GM12872 (cell line): Measurements from ENCODE around the gene SLC16A3.

ENCODE experiments used
- TF ChIP-seq, protein P1 (sequence below): IDR thresholded peaks from 3 replicates; pipeline ENCODE4 v1.5.1; 2011; ENCODE audit warnings: low read depth, mild to moderate bottlenecking, low read length, moderate library complexity; ENCODE audit not compliant: insufficient read depth

The SLC16A3 gene

DNA sequence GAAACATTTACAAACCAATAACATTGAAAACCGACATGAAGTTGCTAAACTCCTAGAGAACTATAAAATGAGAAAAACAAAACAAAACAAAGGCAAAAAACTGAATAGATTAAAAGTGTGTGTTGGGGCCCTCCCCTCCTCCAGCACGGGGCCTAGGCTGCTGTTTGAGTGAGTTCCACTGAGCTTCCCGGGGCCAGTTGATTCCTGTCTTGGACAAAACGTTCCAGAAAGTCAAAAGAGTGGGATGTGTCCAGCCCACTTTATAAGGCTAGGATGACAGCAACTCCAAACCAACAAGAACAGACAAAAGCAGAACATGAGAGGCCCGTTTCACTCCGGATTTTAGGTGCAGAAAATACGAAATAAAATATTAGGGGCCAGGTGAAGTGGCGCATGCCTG is 56.3 kb downstream of the SLC16A3 start:
- TF ChIP-seq, protein P1, sequence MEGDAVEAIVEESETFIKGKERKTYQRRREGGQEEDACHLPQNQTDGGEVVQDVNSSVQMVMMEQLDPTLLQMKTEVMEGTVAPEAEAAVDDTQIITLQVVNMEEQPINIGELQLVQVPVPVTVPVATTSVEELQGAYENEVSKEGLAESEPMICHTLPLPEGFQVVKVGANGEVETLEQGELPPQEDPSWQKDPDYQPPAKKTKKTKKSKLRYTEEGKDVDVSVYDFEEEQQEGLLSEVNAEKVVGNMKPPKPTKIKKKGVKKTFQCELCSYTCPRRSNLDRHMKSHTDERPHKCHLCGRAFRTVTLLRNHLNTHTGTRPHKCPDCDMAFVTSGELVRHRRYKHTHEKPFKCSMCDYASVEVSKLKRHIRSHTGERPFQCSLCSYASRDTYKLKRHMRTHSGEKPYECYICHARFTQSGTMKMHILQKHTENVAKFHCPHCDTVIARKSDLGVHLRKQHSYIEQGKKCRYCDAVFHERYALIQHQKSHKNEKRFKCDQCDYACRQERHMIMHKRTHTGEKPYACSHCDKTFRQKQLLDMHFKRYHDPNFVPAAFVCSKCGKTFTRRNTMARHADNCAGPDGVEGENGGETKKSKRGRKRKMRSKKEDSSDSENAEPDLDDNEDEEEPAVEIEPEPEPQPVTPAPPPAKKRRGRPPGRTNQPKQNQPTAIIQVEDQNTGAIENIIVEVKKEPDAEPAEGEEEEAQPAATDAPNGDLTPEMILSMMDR, result no peak

DNA sequence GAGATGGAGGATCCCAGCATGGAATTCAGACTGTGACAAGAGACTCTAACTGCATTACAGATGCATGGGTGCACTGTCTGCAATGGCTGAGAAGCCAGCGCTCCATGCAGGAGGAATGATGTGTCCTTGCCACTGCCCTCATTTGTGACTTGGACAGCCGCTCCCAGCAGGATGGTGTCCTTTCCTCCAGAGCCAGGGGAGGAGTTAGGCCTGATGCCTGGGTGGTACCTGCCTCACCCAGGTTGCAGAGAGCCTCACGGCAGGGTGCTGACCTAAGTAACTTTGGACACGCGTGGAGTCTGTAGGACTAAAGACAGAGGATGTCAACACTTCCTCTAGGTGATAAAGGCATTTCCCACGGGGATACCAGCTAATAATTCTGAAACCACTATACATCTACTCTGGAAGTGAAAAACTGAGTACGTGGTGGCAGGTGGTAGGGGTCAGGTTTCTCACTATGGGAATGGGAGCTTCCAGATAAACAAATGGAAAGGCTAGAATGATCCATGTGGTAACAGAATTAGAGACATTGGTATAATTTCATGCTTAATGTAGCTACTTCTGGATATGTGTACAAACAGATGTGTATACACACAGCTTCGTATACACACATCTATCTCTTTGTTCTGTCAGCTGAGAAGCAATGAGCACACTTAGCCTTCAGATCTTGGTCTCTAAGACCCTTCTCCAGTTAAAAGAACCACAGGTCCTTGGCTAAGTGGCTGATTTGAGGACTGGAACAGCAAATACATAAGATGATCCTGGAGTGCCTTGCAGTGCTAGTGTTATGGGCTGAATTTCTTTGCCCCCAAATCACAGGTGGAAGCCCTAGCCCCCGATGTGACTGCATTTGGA is 58.4 kb downstream of the SLC16A3 start:
- TF ChIP-seq, protein P1, result no peak

DNA sequence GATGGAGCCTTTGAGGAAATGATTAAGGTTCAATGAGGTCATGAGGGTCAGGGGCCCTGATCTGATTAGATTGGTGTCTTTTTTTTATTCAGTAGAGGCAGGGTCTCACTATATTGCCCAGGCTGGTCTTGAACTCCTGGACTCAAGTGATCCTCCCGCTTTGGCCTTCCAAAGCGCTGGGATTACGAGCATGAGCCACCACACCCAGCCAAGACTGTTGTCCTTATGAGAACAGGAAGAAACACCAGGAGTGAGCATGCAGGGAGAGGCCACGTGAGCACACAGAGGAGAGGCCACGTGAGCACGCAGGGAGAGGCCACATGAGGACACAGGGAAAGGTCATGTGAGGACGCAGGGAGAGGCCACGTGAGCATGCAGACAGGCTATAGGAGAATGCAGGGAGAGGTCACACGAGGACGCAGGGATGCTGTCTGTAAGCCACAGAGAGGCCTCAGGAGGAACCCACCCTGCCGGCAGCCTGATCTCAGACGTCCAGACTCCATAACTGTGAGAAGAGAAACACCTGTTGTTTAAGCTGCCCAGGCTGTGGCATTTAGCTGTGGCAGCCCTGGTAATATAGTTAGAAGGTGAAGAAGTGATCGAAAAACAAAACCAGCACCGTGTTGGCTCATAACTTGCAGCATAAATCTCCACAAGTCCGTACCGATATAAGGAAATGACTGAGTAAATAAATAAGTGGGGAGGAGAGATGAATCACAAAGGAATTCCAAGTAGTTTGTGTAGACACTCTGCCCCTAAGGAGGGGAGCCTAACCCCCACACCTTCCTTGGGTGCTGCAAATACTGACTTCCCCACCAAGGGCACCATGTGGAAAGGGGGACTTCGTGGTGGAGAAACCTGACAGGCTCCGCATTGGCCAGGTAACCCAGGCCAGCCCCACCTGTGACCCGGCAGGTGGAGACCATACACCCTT is 59.3 kb downstream of the SLC16A3 start:
- TF ChIP-seq, protein P1, result no peak
